Neural cell (in vitro differentiated cells): ENCODE data around the gene GAPDHS. TPM values are rescaled to one million over a fixed set of nuclear protein-coding genes. Genes with fewer than 3 reads are reported as not detected.

ENCODE experiments used
- H2AFZ ChIP-seq: fragments of 200-600, 300-800 bp; sonication (generic), shearing (Covaris generic); 2 replicates; pipeline ENCODE4 v1.6.0; 2014; ENCODE audit warnings: low read depth, mild to moderate bottlenecking, antibody characterized with exemption, low read length, moderate library complexity
- H3F3A ChIP-seq: fragments of 200-600 bp; shearing (Covaris generic); 2 replicates; pipeline ENCODE4 v1.6.1; 2016; ENCODE audit warnings: mild to moderate bottlenecking, moderate library complexity, mixed read lengths, antibody characterized with exemption, low read length; ENCODE audit not compliant: insufficient read depth, poor library complexity, severe bottlenecking
- H3K27ac ChIP-seq: fragments of 200-600, 300-800 bp; sonication (generic), shearing (Covaris generic); 2 replicates; pipeline ENCODE4 v1.5.1; 2014; ENCODE audit warnings: mild to moderate bottlenecking, low read length, moderate library complexity
- H3K27me3 ChIP-seq: fragments of 300-800, 200-600 bp; sonication (generic), shearing (Covaris generic); 2 replicates; pipeline ENCODE4 v1.6.0; 2014; ENCODE audit warnings: mild to moderate bottlenecking, low read depth, low read length, moderate library complexity; ENCODE audit not compliant: insufficient read depth
- H3K36me3 ChIP-seq: fragments of 300-800, 200-600 bp; sonication (generic), shearing (Covaris generic); 2 replicates; pipeline ENCODE4 v1.5.1; 2014; ENCODE audit warnings: mild to moderate bottlenecking, antibody characterized with exemption, low read length, moderate library complexity; ENCODE audit not compliant: insufficient read depth
- H3K4me2 ChIP-seq: fragments of 300-800, 200-600 bp; sonication (generic), shearing (Covaris generic); 2 replicates; pipeline ENCODE4 v1.6.0; 2014; ENCODE audit warnings: mild to moderate bottlenecking, low read length
- H3K4me3 ChIP-seq: fragments of 300-800, 200-600 bp; sonication (generic), shearing (Covaris generic); 2 replicates; pipeline ENCODE4 v1.5.1; 2014; ENCODE audit warnings: mild to moderate bottlenecking, low read length, moderate library complexity
- H3K79me2 ChIP-seq: fragments of 200-600 bp; shearing (Covaris generic); replicated peaks from 2 replicates; pipeline ENCODE4 v1.6.0; 2014; ENCODE audit warnings: mild to moderate bottlenecking, low read length, moderate library complexity; ENCODE audit not compliant: insufficient read depth
- H3K9ac ChIP-seq: fragments of 300-800, 200-600 bp; sonication (generic), shearing (Covaris generic); 2 replicates; pipeline ENCODE4 v1.6.1; 2016; ENCODE audit warnings: mild to moderate bottlenecking, low read length, mixed read lengths
- H3K9me2 ChIP-seq: fragments of 200-600 bp; shearing (Covaris generic); 2 replicates; pipeline ENCODE4 v1.6.1; 2016; ENCODE audit warnings: mild to moderate bottlenecking, low read length, mixed read lengths; ENCODE audit not compliant: insufficient read depth
- H3K9me3 ChIP-seq: fragments of 200-600, 300-800 bp; sonication (generic), shearing (Covaris generic); 2 replicates; pipeline ENCODE4 v1.6.1; 2016; ENCODE audit warnings: mild to moderate bottlenecking, mixed run types, low read length, moderate library complexity, mixed read lengths
- H4K20me1 ChIP-seq: fragments of 200-600 bp; shearing (Covaris generic); 2 replicates; pipeline ENCODE4 v1.6.1; 2016; ENCODE audit warnings: mild to moderate bottlenecking, mixed run types; ENCODE audit not compliant: insufficient read depth
- EP300 ChIP-seq: fragments of 450-650 bp; conservative IDR thresholded peaks from 2 replicates; pipeline ENCODE4 v1.6.1; 2014; ENCODE audit warnings: antibody characterized with exemption, mild to moderate bottlenecking, moderate library complexity; ENCODE audit not compliant: poor library complexity, severe bottlenecking
- EZH2 ChIP-seq: fragments of 200-600, 300-800 bp; shearing (Covaris generic), sonication (generic); IDR thresholded peaks from 2 replicates; pipeline ENCODE4 v1.6.1; 2014; ENCODE audit warnings: antibody characterized with exemption, low read length, borderline replicate concordance, mild to moderate bottlenecking; ENCODE audit not compliant: insufficient read depth, poor library complexity, severe bottlenecking
- MXI1 ChIP-seq: fragments of 450-650 bp; conservative IDR thresholded peaks from 2 replicates; pipeline ENCODE4 v1.6.1; 2014; ENCODE audit warnings: antibody characterized with exemption, mild to moderate bottlenecking; ENCODE audit not compliant: poor library complexity, severe bottlenecking
- POLR2AphosphoS5 ChIP-seq: IDR thresholded peaks from 2 replicates; pipeline ENCODE4 v1.6.1; 2012
- RAD21 ChIP-seq: fragments of 450-650 bp; conservative IDR thresholded peaks from 2 replicates; pipeline ENCODE4 v1.6.1; 2014; ENCODE audit warnings: antibody characterized with exemption, mild to moderate bottlenecking, moderate library complexity
- SMC3 ChIP-seq: fragments of 450-650 bp; conservative IDR thresholded peaks from 2 replicates; pipeline ENCODE4 v1.6.1; 2014; ENCODE audit warnings: antibody characterized with exemption, mild to moderate bottlenecking, moderate library complexity; ENCODE audit not compliant: poor library complexity
- TAF1 ChIP-seq: IDR thresholded peaks from 2 replicates; pipeline ENCODE4 v1.6.1; 2012; ENCODE audit warnings: low read depth
- polyA plus RNA-seq: library from polyadenylated mRNA; depleted of rRNA; stranded (reverse); fragments of >200 nt; gene quantifications from 2 replicates; pipeline ENCODE4 v1.2.3, GENCODE V29; 2014
- TF ChIP-seq, protein P1 (sequence below): IDR thresholded peaks from 2 replicates; pipeline ENCODE4 v1.6.1; 2012; ENCODE audit warnings: borderline replicate concordance
- TF ChIP-seq, protein P2 (sequence below): fragments of 450-650 bp; IDR thresholded peaks from 2 replicates; pipeline ENCODE4 v1.5.1; 2014; ENCODE audit warnings: antibody characterized with exemption, mild to moderate bottlenecking, moderate library complexity; ENCODE audit not compliant: poor library complexity, severe bottlenecking

GAPDHS gene
- polyA plus RNA-seq, 1 donor from 2014 or later, result not detected

DNA sequence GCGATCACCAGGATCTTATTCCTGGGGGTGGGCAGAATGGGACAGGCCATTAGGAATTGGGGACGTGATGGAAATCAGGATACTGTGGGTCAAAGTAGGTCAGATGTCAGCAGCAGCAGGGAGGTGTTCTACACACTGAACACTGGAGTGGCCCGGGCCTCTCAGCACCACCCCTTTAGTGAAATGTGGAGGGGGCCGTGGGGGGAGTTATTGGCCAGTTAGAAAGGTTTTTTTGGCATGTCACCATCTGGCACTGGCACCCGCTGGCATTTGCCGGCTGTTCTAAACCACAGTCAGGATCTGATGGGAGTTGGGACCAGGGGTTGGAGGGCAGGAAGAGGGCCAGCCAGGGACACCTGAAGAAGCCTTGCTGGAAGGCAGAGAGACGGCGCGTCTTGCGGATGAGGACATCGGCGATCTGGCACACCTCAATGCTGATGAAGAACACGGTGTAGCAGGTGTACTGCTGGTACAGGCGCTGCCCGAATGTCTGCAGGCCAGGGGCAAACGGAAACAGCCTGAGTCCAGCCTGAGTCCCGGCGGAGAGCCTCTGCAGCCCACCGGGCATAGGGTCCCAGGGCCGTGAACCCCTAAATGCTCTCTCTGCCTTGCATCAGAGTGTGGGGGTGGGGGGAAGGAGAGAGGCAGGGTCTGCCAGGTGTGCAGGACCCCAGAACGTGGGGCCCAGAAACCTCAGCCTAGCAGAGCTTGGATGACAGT is 18.0 kb downstream of the GAPDHS start:
- Histone ChIP-seq H3K4me2 (no peak overlapping the region), H3K79me2 (peaks cover 4% of the 10 kb centered on the region), H2AFZ (no peak overlapping the region), H3K9me2 (no peaks in the 10 kb centered on the region), H3F3A (no peaks in the 10 kb centered on the region), H3K4me3 (no peak overlapping the region), H3K9me3 (no peaks in the 10 kb centered on the region), H3K27me3 (no peaks in the 10 kb centered on the region), H4K20me1 (no peaks in the 10 kb centered on the region), H3K9ac (no peak overlapping the region), H3K27ac (no peak overlapping the region), H3K36me3 (no peaks in the 10 kb centered on the region)
- TF ChIP-seq EP300 (no peak), EZH2 (no peak), RAD21 (no peak), TAF1 (no peak)
- TF ChIP-seq, protein P1, sequence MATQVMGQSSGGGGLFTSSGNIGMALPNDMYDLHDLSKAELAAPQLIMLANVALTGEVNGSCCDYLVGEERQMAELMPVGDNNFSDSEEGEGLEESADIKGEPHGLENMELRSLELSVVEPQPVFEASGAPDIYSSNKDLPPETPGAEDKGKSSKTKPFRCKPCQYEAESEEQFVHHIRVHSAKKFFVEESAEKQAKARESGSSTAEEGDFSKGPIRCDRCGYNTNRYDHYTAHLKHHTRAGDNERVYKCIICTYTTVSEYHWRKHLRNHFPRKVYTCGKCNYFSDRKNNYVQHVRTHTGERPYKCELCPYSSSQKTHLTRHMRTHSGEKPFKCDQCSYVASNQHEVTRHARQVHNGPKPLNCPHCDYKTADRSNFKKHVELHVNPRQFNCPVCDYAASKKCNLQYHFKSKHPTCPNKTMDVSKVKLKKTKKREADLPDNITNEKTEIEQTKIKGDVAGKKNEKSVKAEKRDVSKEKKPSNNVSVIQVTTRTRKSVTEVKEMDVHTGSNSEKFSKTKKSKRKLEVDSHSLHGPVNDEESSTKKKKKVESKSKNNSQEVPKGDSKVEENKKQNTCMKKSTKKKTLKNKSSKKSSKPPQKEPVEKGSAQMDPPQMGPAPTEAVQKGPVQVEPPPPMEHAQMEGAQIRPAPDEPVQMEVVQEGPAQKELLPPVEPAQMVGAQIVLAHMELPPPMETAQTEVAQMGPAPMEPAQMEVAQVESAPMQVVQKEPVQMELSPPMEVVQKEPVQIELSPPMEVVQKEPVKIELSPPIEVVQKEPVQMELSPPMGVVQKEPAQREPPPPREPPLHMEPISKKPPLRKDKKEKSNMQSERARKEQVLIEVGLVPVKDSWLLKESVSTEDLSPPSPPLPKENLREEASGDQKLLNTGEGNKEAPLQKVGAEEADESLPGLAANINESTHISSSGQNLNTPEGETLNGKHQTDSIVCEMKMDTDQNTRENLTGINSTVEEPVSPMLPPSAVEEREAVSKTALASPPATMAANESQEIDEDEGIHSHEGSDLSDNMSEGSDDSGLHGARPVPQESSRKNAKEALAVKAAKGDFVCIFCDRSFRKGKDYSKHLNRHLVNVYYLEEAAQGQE, result no peak
- TF ChIP-seq, protein P2, sequence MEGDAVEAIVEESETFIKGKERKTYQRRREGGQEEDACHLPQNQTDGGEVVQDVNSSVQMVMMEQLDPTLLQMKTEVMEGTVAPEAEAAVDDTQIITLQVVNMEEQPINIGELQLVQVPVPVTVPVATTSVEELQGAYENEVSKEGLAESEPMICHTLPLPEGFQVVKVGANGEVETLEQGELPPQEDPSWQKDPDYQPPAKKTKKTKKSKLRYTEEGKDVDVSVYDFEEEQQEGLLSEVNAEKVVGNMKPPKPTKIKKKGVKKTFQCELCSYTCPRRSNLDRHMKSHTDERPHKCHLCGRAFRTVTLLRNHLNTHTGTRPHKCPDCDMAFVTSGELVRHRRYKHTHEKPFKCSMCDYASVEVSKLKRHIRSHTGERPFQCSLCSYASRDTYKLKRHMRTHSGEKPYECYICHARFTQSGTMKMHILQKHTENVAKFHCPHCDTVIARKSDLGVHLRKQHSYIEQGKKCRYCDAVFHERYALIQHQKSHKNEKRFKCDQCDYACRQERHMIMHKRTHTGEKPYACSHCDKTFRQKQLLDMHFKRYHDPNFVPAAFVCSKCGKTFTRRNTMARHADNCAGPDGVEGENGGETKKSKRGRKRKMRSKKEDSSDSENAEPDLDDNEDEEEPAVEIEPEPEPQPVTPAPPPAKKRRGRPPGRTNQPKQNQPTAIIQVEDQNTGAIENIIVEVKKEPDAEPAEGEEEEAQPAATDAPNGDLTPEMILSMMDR, result no peak

DNA sequence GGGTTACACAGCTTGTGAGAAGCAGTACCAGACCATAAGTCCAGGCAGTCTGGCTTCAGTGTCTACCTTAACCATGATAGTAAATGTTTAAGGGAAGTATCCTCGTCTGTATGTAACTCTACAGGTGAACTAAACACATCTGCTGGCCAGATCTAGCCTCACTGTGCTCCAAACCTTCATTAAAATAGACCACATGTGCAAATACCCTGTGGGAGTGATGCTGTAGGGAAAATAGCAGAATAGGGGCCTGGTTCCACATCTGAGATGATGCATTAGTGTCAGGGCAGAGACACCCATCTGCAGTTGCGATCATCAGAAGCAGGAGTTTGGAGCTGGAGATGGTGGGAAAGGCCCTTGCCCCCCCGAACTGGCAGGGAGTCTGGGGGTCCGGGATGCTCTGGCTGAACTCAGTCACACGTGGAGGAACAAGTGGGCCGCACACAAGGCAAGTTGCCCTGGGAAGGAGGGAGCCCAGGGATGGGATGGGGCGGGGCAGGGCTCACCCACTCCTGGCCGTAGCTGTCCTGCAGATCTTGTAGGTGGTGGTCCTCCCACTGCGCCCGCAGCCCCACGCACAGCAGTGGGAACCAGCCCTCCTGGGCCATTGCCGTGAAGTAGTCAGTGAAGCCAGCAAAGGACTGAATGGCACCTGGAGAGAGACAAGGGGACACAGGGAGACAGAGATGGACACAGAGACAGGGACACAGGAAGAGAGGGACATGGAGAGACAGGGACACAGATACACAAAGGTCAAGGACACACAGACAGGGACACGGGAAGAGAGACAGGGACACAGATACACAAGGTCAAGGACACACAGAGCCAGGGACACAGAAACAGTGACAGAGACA is 19.5 kb downstream of the GAPDHS start:
- no peaks in the 10 kb centered on the region for H3K9me2 ChIP-seq
- no peaks in the 10 kb centered on the region for H4K20me1 ChIP-seq
- H3K27me3 ChIP-seq, result peaks cover 6% of the 10 kb centered on the region
- no peak overlapping the region for H3K4me2 ChIP-seq
- H3K36me3 ChIP-seq, result no peaks in the 10 kb centered on the region
- H3K4me3 ChIP-seq, result no peak overlapping the region
- no peak for TF ChIP-seq SMC3
- no peak for TF ChIP-seq EP300
- TF ChIP-seq RAD21, result no peak
- TF ChIP-seq, protein P2, result no peak
- no peak for TF ChIP-seq MXI1
- no peak for TF ChIP-seq EZH2
- TF ChIP-seq, protein P1, result no peak
- TF ChIP-seq POLR2AphosphoS5, result no peak
- no peak for TF ChIP-seq TAF1
- H3K9me3 ChIP-seq, result no peaks in the 10 kb centered on the region
- no peaks in the 10 kb centered on the region for H3F3A ChIP-seq
- H3K9ac ChIP-seq, result no peak overlapping the region
- H3K79me2 ChIP-seq, result no peaks in the 10 kb centered on the region
- H3K27ac ChIP-seq, result no peak overlapping the region
- no peak overlapping the region for H2AFZ ChIP-seq
